GM18868 (cell line): ENCODE measurements around the gene PA2G4.

Experiments used
- ATAC-seq: cut with Tn5 transposase; IDR thresholded peaks from one replicate; pipeline ENCODE4 v1.9.1; 2021; ENCODE audit warnings: mild to moderate bottlenecking, moderate library complexity; ENCODE audit not compliant: unreplicated experiment

PA2G4 gene

DNA sequence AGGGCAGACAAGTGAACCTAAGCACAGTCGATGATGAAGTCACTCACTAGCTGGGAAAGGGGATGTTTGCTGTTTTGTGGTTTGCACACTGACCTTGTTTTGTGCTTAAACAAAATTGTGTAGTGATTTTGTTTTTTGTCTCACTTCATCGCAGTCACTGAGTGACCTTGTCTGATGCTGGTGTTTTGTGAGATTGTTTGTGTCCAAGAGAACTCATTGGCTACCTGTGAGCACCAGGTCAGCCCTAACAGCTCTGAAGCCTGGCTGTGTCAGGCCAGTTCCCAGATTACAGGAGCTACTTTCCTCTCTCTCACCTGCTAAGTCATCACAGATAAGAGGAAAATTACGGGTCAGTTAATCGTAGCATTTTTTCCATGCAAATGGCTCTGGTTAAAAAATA lies 19.8 kb downstream of the PA2G4 start:
- ATAC-seq, result no peak

DNA sequence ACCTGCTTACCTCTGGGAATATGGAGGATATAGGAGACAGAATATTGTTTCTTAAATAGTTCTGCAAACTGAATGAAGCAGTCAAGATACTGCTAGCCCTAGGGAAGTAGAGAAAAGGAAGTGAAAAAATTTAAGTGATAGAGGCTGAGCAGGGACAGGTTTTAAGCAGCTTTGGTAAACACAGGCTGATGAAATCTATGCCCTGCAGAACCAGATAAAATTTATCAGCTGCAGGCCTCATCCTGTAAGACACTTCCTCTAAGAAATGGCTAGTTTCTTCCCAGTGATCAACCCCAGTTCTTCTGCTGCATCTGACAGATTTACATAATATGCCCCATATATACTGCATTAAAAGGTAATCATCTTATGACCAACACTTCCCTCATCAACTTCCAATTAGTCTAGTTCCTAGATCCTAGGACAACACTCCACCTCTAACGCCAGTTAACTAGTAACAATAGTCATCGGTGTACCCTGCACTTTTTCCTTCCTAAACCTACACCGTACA lies 22.4 kb downstream of the PA2G4 start:
- ATAC-seq, result no peak

DNA sequence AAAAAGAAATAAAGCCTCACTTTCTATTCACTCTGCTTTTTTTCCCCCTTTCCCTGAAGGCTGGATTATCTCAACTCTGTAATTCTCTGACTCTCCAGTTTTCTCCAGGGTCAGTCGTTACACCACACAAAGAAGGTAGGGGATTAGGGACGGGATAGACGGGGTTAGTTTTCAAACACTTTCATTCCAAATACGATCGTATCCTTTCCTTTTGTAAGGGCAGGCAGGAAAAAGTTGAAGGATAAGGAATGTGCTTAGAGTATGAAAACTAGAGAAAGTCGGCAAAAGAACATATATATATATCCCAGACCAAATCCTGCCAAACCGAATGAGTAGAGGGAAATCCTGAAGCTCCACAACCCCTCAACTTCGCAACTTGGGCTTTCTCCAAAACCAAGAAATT lies 23.1 kb downstream of the PA2G4 start:
- ATAC-seq, result no peak

DNA sequence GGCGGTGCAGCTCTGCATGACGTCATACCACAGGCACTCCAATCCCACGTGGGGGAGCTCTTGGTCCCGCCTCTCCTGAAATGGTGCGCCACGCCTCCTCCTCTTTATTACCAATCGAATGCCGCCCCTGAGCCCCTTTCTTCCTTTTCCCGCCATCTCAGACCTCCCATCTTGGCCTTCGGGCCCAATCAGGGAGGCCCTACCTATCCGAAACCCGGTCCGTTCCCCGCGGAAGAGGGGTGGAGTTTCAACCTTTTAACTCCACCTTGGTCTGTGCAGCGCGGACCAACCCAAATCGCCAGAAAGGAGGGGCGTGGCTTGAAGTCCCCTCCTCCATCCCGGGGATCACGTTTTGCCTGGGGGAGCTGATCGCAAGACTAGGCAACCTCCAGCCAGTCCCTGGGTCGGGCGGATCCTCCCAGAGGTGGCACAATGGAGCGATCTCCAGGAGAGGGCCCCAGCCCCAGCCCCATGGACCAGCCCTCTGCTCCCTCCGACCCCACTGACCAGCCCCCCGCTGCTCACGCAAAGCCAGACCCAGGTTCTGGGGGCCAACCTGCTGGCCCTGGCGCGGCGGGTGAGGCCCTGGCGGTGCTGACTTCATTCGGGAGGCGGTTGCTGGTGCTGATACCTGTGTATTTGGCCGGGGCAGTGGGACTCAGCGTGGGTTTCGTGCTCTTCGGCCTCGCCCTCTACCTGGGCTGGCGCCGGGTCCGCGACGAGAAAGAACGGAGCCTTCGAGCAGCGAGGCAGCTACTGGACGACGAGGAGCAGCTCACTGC lies 23.7 kb downstream of the PA2G4 start, which contains the start of gene ESYT1:
TSS of gene ESYT1 (plus strand) at position 380 of the 782 bp plus-strand sequence. CDS start at position 433, 53 bp downstream.
- peak; percentile 88 for ATAC-seq

DNA sequence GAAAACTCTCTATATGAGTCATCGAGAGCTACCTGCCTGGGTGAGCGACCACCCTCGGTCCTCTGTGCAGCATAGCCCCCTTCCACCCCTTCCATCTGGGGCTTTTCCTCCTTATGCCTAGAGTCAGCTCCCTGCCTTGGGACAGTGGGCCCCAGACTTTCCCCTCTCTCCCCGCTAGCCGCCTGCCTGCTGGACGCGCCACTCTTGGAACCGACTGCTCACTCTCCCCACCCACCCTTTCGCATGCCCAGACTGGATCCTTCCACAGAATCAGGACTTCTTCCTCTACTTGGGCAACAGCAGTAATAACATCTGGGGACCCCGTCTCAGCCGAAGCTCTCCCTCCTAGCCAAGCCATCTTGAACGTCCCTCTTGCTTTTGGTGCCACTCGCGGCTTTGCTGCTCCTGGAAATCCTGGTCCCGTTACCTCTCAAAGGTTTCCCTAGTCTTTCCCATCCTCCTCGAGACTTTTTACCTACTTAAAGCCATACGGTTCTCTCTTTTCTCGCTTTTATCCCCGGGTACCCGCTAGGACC lies 24.4 kb downstream of the PA2G4 start:
- no peak for ATAC-seq

DNA sequence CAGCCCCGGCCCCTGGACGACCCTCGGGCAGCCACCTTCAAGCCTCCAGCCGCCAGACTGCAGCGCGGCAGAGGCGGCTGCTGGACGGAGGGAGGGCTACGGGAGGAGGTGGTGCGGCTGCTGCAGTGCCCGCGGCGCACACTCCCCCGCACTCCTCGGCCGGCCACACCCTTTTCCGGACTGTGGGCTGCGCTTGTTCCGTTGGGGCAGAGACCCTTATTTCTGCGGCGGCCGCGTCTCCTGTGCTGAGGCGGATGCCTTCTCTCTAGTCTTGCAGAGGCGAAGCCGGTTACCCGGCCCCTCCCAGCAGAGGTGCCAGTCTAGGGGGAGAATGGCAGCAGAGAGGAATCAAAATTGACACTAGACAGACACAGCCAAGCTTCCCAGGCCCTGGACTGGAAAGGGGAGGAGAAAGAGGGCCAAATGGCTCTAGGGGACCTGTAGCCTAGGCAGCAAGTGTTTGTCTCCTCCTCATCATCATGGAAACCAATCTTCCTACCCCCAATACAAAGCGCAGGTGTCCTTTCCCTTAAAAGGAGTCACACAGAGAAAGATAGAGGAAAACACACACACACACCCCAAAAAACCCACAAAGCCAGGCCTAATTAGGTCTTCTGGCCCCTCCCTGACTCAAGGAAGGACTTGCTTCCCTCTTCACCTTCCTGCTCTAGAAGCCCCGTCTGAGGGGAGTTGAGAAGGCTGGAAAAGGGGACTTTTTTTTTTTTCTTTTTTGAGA lies 25.0 kb downstream of the PA2G4 start:
- peak; percentile 28 for ATAC-seq

DNA sequence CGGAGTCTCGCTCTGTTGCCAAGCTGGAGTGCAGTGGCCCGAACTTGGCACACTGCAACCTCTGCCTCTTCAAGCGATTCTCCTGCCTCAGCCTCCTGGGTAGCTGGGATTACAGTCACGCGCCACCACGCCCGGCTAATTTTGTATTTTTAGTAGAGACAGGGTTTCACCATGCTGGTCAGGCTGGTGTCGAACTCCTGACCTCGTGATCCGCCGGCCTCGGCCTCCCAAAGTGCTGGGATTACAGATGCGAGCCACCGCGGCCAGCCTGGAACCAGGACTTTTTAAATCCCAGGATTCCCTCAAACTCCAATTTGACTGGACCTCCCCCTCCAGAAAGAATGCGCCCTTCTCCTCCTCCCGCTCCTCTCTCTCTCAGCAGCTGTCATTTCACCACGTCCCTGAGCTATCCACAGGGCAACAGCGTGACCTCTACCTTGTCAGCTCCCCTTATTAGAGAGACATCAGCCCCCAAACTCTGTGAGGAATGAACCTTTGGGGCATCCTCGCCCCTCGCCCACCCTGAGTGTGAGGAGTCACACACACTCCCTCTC lies 25.7 kb downstream of the PA2G4 start:
- ATAC-seq, result no peak

DNA sequence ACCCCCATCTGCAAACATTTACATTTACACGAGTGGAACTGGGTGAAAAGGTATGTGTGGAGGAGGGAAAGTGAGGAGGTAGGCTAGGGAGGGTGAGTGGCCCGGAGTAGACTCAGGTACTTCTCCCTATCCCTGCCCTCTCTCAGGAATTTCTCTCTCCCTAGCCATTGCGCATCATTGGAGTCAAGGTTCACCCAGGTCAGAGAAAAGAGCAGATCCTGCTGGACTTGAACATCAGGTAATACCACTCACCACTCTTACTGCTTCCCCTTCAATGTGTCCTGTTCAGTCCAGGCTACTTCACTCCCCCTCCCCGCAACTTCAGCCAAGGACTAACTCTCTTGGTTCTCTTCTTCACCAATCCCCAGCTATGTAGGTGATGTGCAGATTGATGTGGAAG lies 26.5 kb downstream of the PA2G4 start:
- ATAC-seq, result no peak

DNA sequence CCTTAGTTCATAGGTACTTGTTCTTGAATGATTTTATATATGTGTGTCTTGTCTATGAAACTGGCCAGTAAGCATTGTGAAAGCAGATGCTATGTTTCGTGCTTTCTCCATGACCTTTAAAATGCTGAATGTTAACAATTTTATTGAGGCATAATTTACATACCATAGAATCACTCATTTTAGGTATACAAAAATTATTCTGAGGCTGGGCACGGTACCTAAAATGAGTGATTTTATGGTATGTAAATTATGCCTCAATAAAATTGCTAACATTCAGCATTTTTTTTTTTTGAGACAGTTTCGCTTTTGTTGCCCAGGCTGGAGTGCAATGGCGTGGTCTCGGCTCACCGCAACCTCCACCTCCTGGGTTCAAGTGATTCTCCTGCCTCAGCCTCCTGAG lies 30.5 kb downstream of the PA2G4 start:
- ATAC-seq, result no peak

DNA sequence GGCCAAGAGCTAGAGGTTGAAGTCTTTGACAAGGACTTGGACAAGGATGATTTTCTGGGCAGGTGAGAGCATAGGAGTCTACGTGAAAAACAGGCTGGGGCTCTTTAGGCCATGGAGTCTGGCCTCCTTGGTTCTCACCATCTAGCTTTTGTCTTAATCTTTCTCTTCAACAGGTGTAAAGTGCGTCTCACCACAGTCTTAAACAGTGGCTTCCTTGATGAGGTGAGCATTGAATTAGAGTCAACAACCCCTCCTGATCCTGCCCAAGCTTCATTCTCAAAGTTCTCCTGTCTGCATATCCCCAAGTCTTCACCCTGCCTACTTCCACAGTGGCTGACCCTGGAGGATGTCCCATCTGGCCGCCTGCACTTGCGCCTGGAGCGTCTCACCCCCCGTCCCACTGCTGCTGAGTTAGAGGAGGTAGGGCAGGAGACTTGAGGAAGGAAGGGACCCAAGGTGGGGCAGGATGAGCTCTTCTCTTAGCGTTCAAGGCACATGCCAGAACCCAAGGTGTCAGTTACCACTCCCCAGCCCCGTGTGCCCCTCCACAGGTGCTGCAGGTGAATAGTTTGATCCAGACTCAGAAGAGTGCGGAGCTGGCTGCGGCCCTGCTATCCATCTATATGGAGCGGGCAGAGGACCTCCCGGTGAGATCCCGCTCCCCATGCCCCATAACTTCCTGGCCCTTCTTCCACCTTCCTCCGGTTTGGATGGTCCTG lies 33.7 kb downstream of the PA2G4 start:
- no peak for ATAC-seq

DNA sequence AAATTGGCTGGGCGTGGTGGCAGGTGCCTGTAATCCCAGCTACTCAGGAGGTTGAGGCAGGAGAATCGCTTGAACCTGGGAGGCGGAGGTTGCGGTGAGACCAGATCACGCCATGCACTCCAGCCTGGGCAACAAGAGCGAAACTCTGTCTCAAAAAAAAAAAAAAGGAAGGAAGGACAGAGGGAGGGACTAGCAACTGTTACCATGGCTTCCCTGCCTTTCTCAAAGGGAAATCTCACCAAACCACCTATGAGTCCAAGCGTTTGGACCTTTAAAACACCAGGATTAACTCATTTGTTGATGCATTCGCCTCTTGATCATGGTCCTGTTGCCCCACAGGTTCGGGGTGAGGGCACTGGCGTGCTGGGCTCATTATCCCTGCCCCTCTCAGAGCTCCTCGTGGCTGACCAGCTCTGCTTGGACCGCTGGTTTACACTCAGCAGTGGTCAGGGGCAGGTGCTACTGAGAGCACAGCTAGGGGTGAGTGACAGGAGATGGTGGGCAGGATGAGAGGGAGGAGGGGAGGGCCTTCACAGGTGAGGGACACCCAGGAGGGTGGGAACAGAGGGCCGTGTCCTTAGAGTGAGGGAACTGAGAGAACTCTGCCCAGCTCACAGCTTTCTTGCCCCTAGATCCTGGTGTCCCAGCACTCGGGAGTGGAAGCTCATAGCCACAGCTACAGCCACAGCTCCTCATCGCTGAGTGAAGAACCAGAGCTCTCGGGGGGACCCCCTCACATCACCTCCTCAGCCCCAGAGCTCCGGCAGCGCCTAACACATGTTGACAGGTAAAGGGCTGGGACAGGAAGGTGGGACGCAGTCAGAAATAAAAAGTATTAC lies 37.8 kb downstream of the PA2G4 start:
- ATAC-seq, result no peak

DNA sequence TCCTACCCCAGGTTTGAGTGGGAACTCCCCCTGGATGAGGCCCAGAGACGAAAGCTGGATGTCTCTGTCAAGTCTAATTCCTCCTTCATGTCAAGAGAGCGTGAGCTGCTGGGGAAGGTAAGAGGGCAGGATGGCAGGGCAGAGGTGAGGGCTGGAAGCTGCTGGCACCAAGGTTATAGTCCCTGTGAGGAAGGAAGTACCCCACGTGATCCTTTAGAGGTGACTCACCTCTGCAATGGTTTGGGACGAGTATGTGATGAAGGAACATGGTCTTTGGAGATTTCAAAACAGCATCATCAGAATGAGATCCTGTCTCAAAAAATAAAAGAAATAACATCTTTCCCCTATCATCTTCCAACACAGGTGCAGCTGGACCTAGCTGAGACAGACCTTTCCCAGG lies 38.9 kb downstream of the PA2G4 start:
- ATAC-seq, result no peak

DNA sequence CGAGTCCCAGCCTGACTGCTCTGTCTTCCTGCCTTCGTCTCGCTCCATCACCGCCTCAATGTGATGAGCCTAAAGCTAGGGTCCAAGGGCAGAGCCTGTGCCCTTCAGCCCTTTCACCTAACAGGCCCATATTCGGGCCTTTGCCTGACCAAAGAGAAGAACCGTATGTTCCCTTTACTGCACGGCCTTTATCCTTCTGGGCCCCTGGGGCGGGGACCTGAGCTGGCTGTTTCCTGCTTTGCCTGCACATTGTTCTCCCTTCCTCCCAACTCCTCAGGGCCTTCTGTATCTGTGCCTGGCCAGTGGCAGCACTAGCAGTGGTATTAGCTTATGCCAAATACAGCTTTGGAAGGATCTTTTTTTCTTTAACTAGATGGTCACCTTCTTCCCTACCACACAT lies 39.5 kb downstream of the PA2G4 start:
- ATAC-seq, result no peak

DNA sequence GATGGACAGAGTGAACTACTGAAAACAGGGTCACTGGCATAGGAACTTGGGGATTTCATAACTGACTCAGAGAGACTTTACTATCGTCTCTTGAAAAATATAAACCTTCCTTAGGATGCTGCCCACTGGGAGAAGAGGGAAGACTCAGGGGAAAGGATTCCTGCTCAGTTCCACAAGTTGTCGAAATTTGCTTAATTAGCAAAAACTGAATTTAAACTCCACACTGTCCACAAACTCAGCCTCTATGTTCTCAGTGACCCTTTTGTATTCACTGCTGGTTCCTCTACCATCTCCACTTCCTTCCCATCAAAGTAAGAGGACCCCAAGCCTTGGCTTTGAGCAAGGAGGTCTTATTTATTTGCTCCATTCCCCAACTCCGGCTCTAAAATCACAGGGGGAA lies 40.9 kb downstream of the PA2G4 start:
- no peak for ATAC-seq

DNA sequence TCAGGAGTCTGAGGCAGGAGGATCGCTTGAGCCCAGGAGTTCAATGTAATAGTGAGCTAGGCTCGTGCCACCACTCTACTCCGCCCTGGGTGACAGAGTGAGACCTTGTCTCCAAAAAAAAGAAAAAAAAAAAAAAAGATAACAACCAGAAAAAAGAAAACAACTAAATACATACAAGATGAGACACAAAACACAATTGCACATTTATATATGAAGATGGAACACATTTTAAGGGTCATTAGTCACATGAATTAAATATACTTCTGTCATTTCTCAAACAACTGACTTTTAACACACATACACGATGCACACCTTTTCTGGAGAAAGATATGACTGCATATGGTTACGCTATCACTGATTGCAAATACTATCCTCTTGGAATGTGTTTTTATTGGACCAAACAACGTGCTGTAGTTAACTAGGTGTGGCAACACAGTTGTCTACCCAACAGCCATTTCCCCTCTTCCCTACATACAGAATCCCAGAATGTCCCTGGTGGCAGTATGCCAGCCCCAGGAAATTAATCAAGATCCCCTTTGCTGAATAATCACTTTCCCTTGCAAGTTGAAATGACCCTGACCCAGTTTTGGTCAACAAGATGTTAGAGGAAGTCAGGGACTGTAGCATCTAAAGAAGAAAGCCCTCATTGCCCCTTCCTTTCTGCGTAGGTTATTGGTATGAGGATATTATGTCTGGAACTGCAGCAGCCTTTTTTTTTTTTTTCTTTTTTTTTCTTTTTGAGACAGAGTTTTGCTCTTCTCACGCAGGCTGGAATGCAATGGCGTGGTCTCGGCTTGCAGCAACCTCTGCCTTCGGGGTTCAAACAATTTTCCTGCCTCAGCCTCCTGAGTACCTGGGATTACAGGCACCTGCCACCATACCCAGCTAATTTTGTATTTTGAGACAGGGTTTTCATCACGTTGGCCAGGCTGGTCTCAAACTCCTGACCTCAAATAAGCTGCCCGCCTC lies 42.4 kb downstream of the PA2G4 start:
- ATAC-seq, result no peak

DNA sequence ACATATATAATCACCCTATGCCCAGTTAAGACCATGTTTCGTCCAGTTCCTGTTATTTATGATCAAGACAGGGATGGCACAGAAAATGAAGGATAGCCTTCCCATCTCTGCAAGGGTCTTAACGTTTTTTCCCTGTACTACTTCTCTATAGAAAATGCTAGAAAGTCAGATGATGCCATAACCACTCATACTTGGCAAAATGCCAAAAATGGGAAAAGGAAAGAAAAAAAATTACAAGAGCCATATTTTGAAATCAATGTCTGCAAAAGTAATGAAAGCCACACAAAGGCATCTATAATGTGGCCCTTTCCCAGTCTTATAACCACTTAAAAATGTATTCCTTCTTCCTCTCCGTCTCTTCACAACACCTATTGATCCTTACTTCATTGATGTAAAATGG lies 46.2 kb downstream of the PA2G4 start:
- no peak for ATAC-seq

DNA sequence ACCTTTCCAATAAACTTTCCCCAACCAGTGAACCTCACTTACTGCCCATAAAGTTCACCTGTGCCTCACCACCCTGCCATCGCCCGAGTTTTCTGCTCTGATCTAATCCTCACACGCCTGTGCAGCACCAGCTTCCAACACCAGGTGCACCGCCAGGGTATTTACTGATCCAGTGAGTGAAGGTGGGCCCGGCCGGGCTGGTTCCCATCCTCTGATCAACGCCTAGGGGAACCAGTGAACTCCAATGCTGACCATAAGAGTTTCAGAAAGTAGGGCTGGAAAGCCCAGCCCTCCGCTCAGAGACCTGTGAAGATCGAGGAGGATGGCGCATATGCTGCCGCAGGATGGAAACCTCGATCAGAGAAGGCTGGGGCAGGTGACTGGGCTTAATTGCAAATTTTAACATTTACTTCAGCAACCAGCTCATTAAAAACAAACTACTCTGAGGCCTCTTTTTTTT lies 47.3 kb downstream of the PA2G4 start:
- peak; percentile 65 for ATAC-seq

DNA sequence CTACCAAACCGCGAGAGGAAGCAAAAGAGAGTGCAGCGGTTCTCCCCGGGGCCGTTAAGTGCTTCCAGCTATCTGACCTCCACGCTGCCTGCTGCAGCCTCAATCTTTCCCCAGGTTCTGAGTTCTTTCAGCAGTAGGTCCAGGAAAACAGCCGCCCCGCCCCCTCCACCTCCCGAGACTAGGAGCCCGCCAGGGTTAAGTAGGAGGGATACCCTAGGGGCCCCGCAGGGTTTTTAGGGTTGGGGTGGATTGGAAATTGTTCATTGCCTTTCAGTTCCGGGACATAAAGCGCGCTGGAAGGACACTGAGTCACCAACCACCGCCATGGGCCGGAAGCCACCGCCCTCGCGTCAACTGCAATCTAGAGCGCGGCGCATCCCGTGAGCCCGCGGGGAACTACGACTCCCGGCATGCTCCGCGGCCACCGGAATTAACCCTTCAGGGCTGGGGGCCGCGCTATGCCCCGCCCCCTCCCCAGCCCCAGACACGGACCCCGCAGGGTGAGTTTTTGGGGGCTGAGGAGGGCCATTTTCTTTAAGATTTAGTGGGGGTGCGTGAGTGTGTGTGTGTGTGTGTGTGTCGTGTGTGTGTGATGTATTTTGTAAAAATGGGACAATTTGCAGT lies 47.9 kb downstream of the PA2G4 start, which contains the start of gene MYL6B:
TSS of gene MYL6B (plus strand) at position 456 of the 624 bp plus-strand sequence. CDS start 1,332 bp downstream, outside the sequence.
- peak; percentile 86 for ATAC-seq
